ENCODE measurements around the gene ASCL2.

Gene ASCL2

DNA sequence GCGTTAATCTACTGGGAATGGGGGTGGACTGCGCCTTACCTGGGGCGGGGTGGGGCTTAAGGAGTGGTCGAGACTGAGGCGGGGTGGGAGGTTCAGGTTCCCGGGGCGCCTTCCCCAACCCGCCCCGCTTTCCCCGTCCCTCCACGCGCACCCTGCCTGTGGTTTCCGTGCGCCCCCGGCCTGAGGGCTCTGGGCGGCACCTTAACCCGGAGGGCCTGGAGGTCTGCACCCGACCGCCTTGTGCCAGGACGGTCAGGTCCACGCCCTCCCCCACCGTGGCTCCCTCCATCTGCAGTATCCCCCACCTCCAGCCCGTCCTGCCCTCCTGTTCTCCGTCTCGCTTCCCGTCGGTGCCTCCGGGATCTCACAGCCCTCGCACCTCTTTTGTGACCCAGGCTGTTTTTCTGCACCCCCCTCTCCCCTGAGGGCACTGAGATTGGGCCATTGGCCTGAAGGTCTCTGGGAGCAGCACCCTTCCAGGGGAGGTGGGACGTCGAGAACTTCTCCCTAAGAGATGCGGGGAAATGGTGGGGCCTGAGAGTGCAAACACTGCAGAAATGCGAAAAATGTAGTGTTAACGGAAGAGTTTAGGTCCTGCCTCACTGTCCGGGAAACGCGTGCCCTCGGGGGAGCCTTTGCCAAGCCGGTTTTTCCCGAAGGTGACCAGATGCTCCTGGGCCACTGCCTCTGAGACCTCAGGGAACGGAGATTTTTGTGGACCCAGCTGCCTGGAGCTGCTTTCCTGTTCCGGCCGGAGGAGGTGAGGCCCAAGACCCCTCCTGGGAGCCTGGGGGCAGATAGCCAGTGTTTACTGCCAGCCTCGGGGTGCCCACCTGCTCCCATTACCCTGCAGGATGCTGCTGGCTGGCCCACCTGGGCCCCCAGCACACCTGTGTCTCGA is 1.2 kb upstream of the ASCL2 start:
- DNase-seq: no peak

DNA sequence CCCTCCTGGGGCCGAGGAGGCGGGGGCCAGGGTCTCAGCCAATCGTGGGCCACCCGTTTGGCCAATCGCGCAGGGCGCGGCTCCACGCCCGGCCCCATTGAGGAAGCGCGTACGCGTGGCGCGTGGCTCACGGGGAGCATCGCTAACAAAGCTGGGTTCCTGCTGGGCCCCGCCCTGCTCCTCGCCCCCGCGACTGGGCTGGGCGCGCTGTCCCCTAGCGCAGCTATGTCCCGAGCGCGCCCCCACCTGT is 614 bp upstream of the ASCL2 start:
- DNase-seq: no peak

DNA sequence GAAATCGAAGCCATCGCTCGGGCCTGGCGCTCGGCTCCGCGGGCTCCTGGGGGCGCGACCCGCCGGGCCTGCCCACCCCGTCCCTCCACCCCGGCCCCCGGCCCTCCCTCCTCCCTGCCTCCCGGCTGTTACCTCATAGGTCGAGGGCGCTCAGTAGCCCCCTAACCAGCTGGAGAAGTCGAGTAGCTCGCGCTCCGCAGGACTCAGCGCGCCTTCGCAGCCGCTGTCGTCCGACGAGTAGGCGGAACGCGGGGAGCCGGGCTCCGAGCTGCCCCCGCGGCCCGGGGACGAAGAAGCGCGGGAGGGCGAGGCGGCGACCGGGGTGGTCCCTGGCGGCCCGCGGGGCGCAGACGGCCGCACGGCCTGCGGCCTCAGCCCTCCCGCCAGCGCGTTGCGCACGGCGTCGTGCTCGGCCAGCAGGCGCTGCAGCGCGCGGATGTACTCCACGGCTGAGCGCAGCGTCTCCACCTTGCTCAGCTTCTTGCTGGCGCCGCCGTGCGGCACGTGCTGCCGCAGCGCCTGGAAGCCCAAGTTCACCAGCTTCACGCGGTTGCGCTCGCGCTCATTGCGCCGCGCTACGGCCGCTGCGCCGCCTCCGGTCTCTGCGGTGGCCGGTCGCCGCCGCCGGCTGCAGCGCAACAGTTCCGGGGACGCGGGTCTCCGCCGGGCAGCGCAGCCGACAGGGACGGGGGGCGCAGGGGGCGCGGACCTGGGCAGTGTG is 627 bp downstream of the ASCL2 start:
- no peak for DNase-seq

DNA sequence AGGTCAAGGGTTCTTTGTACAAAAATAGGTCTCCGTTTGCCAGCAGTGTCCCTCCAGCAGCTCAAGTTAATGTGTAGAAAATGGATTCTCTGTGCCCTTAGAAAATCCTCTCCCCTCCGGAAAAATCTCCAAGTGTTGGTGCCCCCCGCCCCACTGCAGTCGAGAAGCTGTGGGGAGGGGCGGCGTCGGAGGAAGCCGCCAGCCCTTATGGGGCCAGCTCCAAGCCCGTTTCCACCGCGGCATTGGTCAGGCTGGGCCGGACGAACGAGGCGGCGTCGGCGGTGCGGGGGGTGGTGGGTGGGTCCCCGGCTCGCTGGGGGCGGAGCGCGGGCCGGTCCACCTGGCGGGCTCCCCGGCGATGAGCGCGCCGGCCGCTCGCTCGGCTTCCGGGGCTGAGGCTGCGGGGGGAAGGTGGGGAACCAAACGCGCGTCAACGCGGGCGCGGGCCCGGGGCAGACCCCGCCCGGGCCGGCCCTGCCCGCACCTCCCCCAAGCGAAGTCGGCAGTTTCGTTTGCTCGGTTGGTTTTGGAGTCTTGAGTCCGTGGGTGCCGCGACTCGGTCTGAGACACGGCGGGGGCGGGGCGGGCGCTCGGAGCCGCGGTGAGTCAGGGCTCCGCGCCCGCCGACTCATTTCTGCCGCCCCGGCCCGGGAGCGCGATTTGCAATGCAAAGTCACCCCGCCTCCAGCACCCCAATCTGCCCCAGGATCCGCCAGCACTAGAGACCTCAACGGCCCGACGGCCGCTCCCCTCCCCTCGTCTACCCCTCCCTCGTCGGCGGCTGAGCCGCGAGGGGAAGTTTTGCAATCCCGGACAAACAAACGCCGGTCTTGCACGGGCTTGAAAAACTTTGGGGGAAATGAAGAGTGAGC is 1.4 kb downstream of the ASCL2 start:
- DNase-seq: peak; percentile 10 to 23

- no peak for DNase-seq
Measured at GRCh38 chr11:2267851-2268728, 2.3 kb downstream of the ASCL2 start.

GRCh38 chr11:2267306-2267850 is 3.0 kb downstream of the ASCL2 start:
- no peak for DNase-seq

DNA sequence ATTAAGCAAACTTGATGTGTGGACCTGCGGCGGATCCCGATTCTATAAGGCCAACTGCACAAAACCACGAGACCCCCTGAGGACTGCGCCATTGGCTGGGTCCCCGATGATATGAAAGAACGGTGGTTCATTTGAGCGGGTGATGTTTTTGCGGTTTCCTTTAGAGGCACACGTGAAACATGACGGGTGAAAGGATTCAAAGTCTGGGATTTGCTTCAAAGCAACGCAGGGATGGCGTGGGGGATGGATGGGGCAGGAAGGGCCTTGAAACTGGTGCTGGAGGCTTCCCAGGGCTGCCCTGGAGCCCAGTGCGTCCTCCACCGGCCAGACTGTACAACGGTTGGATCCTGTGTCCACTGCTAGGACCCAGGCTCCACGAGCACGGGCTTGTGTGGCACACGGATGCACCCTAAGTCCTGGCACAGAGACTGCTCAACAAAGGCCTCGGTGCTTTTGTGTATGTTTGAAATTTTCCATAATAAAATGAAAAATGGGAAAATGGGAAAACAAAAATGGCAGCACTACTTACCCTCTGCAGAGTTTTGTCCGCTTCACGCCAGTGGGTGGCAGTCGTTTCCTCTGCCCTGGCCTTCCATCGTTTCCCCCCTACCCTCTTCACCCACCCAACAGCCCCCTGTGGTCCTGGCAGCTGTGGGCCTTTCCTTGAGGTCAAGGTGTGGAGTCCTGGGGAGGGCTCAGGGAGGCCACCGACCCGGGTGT is 3.6 kb downstream of the ASCL2 start:
- DNase-seq: no peak

GRCh38 chr11:2265854-2266585 is 4.4 kb downstream of the ASCL2 start:
- DNase-seq: peak in 1 of 2 experiments; percentile 2

DNA sequence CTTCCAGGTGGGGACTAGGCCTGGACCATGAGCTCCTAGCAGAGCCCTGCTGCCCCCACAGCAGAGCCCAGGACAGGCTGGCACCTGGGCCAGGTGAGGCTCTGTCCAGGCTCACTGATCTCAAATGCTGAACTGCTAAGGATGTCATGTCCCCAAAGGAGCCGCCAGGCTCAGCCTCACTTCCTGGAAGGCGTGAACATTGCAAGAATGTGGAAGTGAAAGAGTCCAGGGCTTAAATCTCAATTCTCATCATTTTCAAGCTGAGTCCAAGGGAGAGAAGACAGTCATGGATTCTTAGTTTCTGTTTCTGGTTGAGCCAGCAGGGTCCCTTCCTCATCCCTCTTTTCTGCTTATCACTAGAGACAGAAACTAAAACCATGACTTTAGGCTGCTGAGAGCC is 5.0 kb downstream of the ASCL2 start:
- DNase-seq: peak; percentile 3 to 6

GRCh38 chr11:2264366-2265053 is 5.9 kb downstream of the ASCL2 start:
- no peak for DNase-seq

DNA sequence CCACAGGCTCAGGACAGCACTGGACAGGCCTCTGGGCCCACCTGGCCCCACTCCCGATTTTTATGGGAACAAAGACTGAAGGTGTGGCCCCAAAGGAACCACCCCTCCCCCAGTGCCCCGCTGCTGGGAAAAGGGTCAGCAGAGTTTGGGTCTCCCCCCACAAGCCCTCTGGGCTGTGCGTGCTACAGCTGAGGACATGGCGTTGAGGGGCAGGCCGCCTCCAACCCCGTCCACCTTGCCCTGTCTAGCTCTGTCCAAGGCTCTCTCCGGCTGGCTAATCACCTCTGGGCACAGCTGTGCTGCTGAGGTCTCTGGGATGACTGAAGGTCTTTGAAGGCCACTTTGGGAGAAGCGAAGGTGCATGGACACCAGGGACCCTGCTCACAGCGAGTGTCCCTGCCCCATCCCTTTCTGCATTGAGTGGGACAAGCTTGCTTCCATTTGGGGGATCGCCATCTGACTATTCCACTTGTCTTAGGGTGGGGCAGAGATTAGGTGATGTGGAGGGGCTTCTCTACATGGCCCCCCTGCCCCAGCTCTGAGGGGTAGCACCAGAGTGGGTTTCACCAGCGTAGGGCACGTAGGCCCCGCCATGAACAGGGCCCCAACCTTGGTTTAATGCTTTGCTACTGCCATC is 6.5 kb downstream of the ASCL2 start:
- DNase-seq: no peak

GRCh38 chr11:2263071-2263565 is 7.3 kb downstream of the ASCL2 start:
- DNase-seq: no peak

- DNase-seq: no peak
Measured at GRCh38 chr11:2262301-2263070, 7.9 kb downstream of the ASCL2 start.

DNA sequence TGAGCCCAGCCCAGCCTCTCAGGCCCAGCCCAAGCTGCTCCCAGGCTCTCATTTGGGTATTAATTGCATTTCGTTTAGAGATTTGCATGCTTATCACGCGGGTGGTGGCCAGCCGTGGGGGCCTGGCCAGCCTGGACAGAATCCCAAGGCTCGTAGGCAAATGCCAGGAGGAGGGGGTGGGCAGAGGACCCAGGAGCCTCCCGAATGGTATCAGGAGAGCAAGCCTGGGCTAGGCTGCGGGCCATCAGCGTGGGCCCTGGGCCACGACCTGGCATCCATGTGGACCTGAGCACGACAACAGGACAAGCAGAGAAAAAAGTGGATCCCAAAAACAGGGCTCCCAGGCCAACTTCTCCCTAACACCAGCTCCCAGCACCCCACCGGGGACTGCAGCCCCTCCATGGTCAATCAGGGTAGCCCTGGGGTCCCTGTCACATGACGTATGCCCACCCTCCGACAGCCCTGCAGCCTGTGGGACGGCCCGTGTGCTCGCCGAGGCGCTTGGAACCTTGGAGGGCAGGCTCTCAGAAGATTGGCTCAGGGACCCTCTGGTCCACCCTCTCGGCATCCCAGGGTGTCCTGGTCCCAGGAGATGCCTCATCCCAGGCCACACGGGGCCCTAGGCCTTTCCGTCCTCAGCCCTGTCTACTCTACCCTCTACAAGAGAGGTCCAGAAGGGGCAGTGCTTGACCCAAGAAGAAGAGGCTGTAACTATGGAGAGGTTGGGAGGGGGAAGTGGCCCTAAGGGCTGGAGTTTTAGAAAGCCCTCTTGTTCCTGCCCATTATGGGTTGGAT is 8.8 kb downstream of the ASCL2 start:
- DNase-seq: no peak

- no peak for DNase-seq
Measured at GRCh38 chr11:2260491-2261364, 9.7 kb downstream of the ASCL2 start.

GRCh38 chr11:2259897-2260451 is 10.4 kb downstream of the ASCL2 start:
- no peak for DNase-seq
